ENCODE results near the gene TEX101.

The TEX101 gene

DNA sequence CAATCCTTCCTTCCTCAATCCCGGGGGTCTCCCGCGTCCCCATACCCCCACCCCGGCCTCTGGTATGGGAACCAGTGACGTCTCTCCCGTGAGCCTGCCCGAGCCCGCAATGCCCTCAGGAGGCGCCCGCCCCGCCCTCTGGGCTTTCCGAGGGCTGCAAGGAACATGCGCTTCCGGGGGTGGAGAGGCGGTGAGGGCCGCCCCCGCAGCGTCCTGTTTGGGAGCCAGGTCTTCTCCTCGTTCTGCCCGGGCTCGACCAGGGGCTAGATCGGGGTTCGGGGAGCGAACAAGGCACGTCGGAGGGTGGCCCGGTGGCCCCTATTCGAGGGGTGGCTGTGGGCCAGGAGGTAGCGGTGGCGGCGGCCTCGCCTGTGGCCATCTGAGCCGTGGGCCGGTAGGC, 6.6 kb upstream of the TEX101 start:
- H2AFZ ChIP-seq (ENCODE audit: low read depth, low read length) = no peak overlapping the region
- no peak overlapping the region for H3K27ac ChIP-seq (ENCODE audit: low read length)
- H3K36me3 ChIP-seq (ENCODE audit: insufficient read depth, low read length) = no peaks in the 10 kb centered on the region
- no peak for DNase-seq
- ATAC-seq (ENCODE audit: insufficient read depth, low read depth) = no peak
- H3K9me3 ChIP-seq (ENCODE audit: insufficient read depth, low read length, severe bottlenecking) = no peaks in the 10 kb centered on the region
- no peaks in the 10 kb centered on the region for H4K20me1 ChIP-seq (ENCODE audit: insufficient read depth, low read length)
- H3K27me3 ChIP-seq (ENCODE audit: insufficient read depth, low read length, poor library complexity) = no peaks in the 10 kb centered on the region
- no peak overlapping the region for H3K4me3 ChIP-seq (ENCODE audit: low read depth in 1 of 2, low read length in 2 of 2)
- H3K4me2 ChIP-seq (ENCODE audit: insufficient read depth, low read length) = no peak overlapping the region
- no peaks in the 10 kb centered on the region for H3K4me1 ChIP-seq (ENCODE audit: insufficient read depth, low read length)
- no peaks in the 10 kb centered on the region for H3K79me2 ChIP-seq (ENCODE audit: insufficient read depth, low read length)
- no peak overlapping the region for H3K9ac ChIP-seq (ENCODE audit: low read depth, low read length)
- TF ChIP-seq, protein P1, sequence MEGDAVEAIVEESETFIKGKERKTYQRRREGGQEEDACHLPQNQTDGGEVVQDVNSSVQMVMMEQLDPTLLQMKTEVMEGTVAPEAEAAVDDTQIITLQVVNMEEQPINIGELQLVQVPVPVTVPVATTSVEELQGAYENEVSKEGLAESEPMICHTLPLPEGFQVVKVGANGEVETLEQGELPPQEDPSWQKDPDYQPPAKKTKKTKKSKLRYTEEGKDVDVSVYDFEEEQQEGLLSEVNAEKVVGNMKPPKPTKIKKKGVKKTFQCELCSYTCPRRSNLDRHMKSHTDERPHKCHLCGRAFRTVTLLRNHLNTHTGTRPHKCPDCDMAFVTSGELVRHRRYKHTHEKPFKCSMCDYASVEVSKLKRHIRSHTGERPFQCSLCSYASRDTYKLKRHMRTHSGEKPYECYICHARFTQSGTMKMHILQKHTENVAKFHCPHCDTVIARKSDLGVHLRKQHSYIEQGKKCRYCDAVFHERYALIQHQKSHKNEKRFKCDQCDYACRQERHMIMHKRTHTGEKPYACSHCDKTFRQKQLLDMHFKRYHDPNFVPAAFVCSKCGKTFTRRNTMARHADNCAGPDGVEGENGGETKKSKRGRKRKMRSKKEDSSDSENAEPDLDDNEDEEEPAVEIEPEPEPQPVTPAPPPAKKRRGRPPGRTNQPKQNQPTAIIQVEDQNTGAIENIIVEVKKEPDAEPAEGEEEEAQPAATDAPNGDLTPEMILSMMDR (IDR thresholded peaks at IDR 0.05; ENCODE audit: borderline replicate concordance, extremely low read depth, low read length, poor library complexity, severe bottlenecking) = no peak

DNA sequence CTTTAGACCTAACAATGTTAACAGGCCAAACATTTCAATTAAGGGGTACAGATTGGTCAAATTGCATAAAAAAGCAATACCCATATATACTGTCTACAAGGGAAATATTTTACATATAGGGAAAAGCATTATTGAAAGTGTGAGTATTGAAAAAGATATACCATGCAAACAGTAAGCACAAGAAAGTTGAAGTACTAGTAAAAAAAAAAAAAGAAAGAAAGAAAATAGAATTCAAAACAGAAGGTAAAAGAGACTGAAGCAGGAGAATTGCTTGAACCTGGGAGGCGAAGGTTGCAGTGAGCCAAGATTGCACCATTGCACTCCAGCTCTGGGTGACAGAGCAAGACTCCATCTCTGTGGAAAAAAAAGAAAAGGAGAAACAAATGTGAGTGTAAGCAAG, 5.3 kb upstream of the TEX101 start:
- Histone ChIP-seq H3K4me3 (ENCODE audit: low read depth in 1 of 2, low read length in 2 of 2) (no peak overlapping the region), H4K20me1 (ENCODE audit: insufficient read depth, low read length) (no peaks in the 10 kb centered on the region), H3K36me3 (ENCODE audit: insufficient read depth, low read length) (no peaks in the 10 kb centered on the region), H3K27ac (ENCODE audit: low read length) (no peak overlapping the region), H3K27me3 (ENCODE audit: insufficient read depth, low read length, poor library complexity) (no peaks in the 10 kb centered on the region), H3K9me3 (ENCODE audit: insufficient read depth, low read length, severe bottlenecking) (no peaks in the 10 kb centered on the region), H3K9ac (ENCODE audit: low read depth, low read length) (no peak overlapping the region), H3K79me2 (ENCODE audit: insufficient read depth, low read length) (no peaks in the 10 kb centered on the region), H2AFZ (ENCODE audit: low read depth, low read length) (no peak overlapping the region), H3K4me2 (ENCODE audit: insufficient read depth, low read length) (no peak overlapping the region), H3K4me1 (ENCODE audit: insufficient read depth, low read length) (no peaks in the 10 kb centered on the region)
- no peak for DNase-seq
- no peak for TF ChIP-seq EZH2 (IDR thresholded peaks at IDR 0.05; ENCODE audit: borderline replicate concordance, low read depth, low read length, severe bottlenecking)
- TF ChIP-seq, protein P1 (IDR thresholded peaks at IDR 0.05; ENCODE audit: borderline replicate concordance, extremely low read depth, low read length, poor library complexity, severe bottlenecking) = no peak
- ATAC-seq (ENCODE audit: insufficient read depth, low read depth) = no peak

DNA sequence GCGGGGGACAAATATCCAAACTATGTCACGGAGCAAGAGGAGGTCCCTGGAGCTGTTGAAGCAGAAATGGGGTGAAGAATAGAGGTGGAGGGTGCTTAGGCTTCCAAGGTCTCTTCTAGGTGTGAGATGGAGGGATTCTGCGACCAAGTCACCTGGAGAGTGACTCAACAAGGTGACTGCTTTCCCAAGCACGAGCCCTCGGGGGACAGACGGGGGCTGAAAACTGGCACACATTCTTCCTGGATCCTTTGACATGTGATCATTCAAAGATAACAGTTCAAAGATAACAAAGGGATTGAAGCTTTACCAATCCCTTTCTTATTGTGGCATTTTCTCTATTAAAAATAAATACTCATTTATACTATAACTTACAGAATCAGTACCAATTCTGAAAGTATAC, 2.2 kb upstream of the TEX101 start:
- no peaks in the 10 kb centered on the region for H3K36me3 ChIP-seq (ENCODE audit: insufficient read depth, low read length)
- no peak overlapping the region for H3K4me2 ChIP-seq (ENCODE audit: insufficient read depth, low read length)
- H3K9me3 ChIP-seq (ENCODE audit: insufficient read depth, low read length, severe bottlenecking) = no peaks in the 10 kb centered on the region
- no peaks in the 10 kb centered on the region for H3K27me3 ChIP-seq (ENCODE audit: insufficient read depth, low read length, poor library complexity)
- no peak overlapping the region for H3K4me3 ChIP-seq (ENCODE audit: low read depth in 1 of 2, low read length in 2 of 2)
- no peaks in the 10 kb centered on the region for H4K20me1 ChIP-seq (ENCODE audit: insufficient read depth, low read length)
- no peak overlapping the region for H3K9ac ChIP-seq (ENCODE audit: low read depth, low read length)
- no peak for ATAC-seq (ENCODE audit: insufficient read depth, low read depth)
- DNase-seq = no peak
- TF ChIP-seq EZH2 (IDR thresholded peaks at IDR 0.05; ENCODE audit: borderline replicate concordance, low read depth, low read length, severe bottlenecking) = no peak
- TF ChIP-seq, protein P1 (IDR thresholded peaks at IDR 0.05; ENCODE audit: borderline replicate concordance, extremely low read depth, low read length, poor library complexity, severe bottlenecking) = no peak
- H3K4me1 ChIP-seq (ENCODE audit: insufficient read depth, low read length) = no peaks in the 10 kb centered on the region
- H3K27ac ChIP-seq (ENCODE audit: low read length) = no peak overlapping the region
- H2AFZ ChIP-seq (ENCODE audit: low read depth, low read length) = no peak overlapping the region
- H3K79me2 ChIP-seq (ENCODE audit: insufficient read depth, low read length) = no peaks in the 10 kb centered on the region
